Measurements from ENCODE around the gene ERI3. TPM values are rescaled to one million over a fixed set of nuclear protein-coding genes. Genes with fewer than 3 reads are reported as not detected.

ERI3 gene
- total RNA-seq, 1 donor: 52.8 TPM

GRCh38 chr1:44250068-44250781, 104.8 kb downstream of the ERI3 start:
- peaks cover 32% of the 10 kb centered on the region for H4K20me1 ChIP-seq (ENCODE audit: insufficient read depth, low read length)

GRCh38 chr1:44249543-44249942, 105.5 kb downstream of the ERI3 start:
- no peaks in the 10 kb centered on the region for H3K9me3 ChIP-seq (ENCODE audit: low read depth, low read length)
- H3K27me3 ChIP-seq (ENCODE audit: insufficient read depth, low read length): no peaks in the 10 kb centered on the region
- no peak overlapping the region for H3K27ac ChIP-seq (ENCODE audit: low read depth, low read length)
- H4K20me1 ChIP-seq (ENCODE audit: insufficient read depth, low read length): peaks cover 32% of the 10 kb centered on the region
- no peak overlapping the region for H2AFZ ChIP-seq (ENCODE audit: low read length)
- H3K4me3 ChIP-seq (ENCODE audit: insufficient read depth, low read length): no peak overlapping the region
- H3K36me3 ChIP-seq (ENCODE audit: insufficient read depth, low read length): peaks cover 3% of the 10 kb centered on the region
- TF ChIP-seq, protein P1, sequence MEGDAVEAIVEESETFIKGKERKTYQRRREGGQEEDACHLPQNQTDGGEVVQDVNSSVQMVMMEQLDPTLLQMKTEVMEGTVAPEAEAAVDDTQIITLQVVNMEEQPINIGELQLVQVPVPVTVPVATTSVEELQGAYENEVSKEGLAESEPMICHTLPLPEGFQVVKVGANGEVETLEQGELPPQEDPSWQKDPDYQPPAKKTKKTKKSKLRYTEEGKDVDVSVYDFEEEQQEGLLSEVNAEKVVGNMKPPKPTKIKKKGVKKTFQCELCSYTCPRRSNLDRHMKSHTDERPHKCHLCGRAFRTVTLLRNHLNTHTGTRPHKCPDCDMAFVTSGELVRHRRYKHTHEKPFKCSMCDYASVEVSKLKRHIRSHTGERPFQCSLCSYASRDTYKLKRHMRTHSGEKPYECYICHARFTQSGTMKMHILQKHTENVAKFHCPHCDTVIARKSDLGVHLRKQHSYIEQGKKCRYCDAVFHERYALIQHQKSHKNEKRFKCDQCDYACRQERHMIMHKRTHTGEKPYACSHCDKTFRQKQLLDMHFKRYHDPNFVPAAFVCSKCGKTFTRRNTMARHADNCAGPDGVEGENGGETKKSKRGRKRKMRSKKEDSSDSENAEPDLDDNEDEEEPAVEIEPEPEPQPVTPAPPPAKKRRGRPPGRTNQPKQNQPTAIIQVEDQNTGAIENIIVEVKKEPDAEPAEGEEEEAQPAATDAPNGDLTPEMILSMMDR (IDR thresholded peaks at IDR 0.05; ENCODE audit: extremely low read depth, low read depth, low read length): no peak
- no peak for DNase-seq (ENCODE audit: insufficient read length, low spot score, missing footprints)
- no peaks in the 10 kb centered on the region for H3K79me2 ChIP-seq (ENCODE audit: insufficient read depth, low read length)
- no peaks in the 10 kb centered on the region for H3K4me1 ChIP-seq (ENCODE audit: insufficient read depth, low read length)
- no peak overlapping the region for H3K4me2 ChIP-seq (ENCODE audit: insufficient read depth, low read length)

More at GRCh38 chr1:44250068-44250781, 104.8 kb downstream of the ERI3 start:
- no peaks in the 10 kb centered on the region for H3K79me2 ChIP-seq (ENCODE audit: insufficient read depth, low read length)
- no peak overlapping the region for H2AFZ ChIP-seq (ENCODE audit: low read length)
- DNase-seq (ENCODE audit: insufficient read length, low spot score, missing footprints): no peak
- no peak overlapping the region for H3K4me2 ChIP-seq (ENCODE audit: insufficient read depth, low read length)
- TF ChIP-seq, protein P1 (IDR thresholded peaks at IDR 0.05; ENCODE audit: extremely low read depth, low read depth, low read length): no peak
- no peaks in the 10 kb centered on the region for H3K9me3 ChIP-seq (ENCODE audit: low read depth, low read length)
- no peaks in the 10 kb centered on the region for H3K27me3 ChIP-seq (ENCODE audit: insufficient read depth, low read length)
- no peaks in the 10 kb centered on the region for H3K4me1 ChIP-seq (ENCODE audit: insufficient read depth, low read length)
- H3K27ac ChIP-seq (ENCODE audit: low read depth, low read length): no peak overlapping the region
- no peak overlapping the region for H3K4me3 ChIP-seq (ENCODE audit: insufficient read depth, low read length)
- H3K36me3 ChIP-seq (ENCODE audit: insufficient read depth, low read length): peaks cover 3% of the 10 kb centered on the region

DNA sequence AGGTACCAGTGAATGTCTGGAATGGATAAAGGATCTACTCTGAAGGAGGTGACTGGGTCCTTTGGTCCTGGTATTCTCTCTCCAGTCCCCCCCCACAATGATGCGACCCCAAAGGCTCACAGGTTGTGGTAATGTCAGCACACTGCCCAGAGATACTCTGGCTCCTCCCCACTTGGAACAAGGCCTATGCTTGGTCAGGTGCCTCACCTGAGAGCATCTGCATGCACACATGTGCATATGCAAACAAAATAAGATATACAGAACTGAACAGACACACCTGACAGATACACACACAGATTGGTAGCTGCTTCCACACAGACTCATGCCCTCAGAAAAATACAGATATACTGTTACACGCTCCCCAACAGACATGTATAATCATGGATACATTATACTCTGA, 108.3 kb downstream of the ERI3 start:
- TF ChIP-seq, protein P1 (IDR thresholded peaks at IDR 0.05; ENCODE audit: extremely low read depth, low read depth, low read length): no peak
- Histone ChIP-seq H3K4me3 (ENCODE audit: insufficient read depth, low read length) (no peak overlapping the region), H3K4me1 (ENCODE audit: insufficient read depth, low read length) (no peaks in the 10 kb centered on the region), H3K27me3 (ENCODE audit: insufficient read depth, low read length) (no peaks in the 10 kb centered on the region), H3K79me2 (ENCODE audit: insufficient read depth, low read length) (no peaks in the 10 kb centered on the region), H3K36me3 (ENCODE audit: insufficient read depth, low read length) (peaks cover 3% of the 10 kb centered on the region), H3K27ac (ENCODE audit: low read depth, low read length) (no peak overlapping the region), H3K4me2 (ENCODE audit: insufficient read depth, low read length) (no peak overlapping the region), H2AFZ (ENCODE audit: low read length) (no peak overlapping the region), H4K20me1 (ENCODE audit: insufficient read depth, low read length) (peaks cover 22% of the 10 kb centered on the region), H3K9me3 (ENCODE audit: low read depth, low read length) (no peaks in the 10 kb centered on the region)
- no peak for DNase-seq (ENCODE audit: insufficient read length, low spot score, missing footprints)

GRCh38 chr1:44244986-44245385, 110.1 kb downstream of the ERI3 start:
- Histone ChIP-seq H3K79me2 (ENCODE audit: insufficient read depth, low read length) (no peaks in the 10 kb centered on the region), H4K20me1 (ENCODE audit: insufficient read depth, low read length) (peaks cover 14% of the 10 kb centered on the region), H2AFZ (ENCODE audit: low read length) (no peak overlapping the region), H3K9me3 (ENCODE audit: low read depth, low read length) (no peaks in the 10 kb centered on the region), H3K4me3 (ENCODE audit: insufficient read depth, low read length) (no peak overlapping the region), H3K36me3 (ENCODE audit: insufficient read depth, low read length) (peaks cover 3% of the 10 kb centered on the region), H3K4me1 (ENCODE audit: insufficient read depth, low read length) (peaks cover 4% of the 10 kb centered on the region), H3K27me3 (ENCODE audit: insufficient read depth, low read length) (no peaks in the 10 kb centered on the region), H3K27ac (ENCODE audit: low read depth, low read length) (no peak overlapping the region), H3K4me2 (ENCODE audit: insufficient read depth, low read length) (no peak overlapping the region)
- no peak for DNase-seq (ENCODE audit: insufficient read length, low spot score, missing footprints)
- TF ChIP-seq, protein P1 (IDR thresholded peaks at IDR 0.05; ENCODE audit: extremely low read depth, low read depth, low read length): no peak
